ENCODE results near the gene BLNK. TPM values are rescaled to one million over a fixed set of nuclear protein-coding genes. Genes with fewer than 3 reads are reported as not detected.

Gene BLNK
- total and polyA plus RNA-seq, 2 of the 13 experiments (the other 11 are each of a cell fraction or from before 2014, with no cell fraction given) = not detected

DNA sequence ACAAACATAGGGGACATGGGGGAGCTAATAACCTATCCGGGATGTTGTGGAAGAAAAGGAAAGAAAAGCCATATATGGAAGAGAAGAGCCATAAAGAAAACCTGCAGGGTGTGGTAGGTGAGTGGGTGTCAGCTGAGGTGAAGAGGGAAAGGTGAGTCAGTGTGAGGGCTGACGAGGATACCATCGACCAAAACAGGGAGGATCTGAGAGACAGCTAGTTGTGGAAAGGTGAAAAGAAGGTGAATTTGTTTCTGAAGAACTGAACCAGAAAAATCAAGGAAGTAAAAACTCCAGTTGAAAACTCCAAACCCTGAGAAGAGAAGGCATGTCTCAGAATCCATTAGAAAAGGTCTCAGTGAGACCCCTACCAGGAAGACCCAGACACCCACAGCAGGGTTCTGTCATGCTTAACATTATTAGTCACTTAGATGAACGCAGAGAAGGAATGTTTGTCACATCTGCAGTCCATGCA, 4.1 kb downstream of the BLNK start:
- Histone ChIP-seq H2AFZ (ENCODE audit: low read length) (no peak overlapping the region), H3K9me3 (ENCODE audit: low read length) (no peaks in the 10 kb centered on the region)

More for the DNA sequence above, 4.1 kb downstream of the BLNK start:
- H3K4me1 ChIP-seq (ENCODE audit: insufficient read depth, low read length) = no peaks in the 10 kb centered on the region
- ATAC-seq = no peak
- no TSS peak for BruUV-seq (replicated peaks)
- no peaks in the 10 kb centered on the region for H3K79me2 ChIP-seq (ENCODE audit: insufficient read depth, low read length)
- no peak overlapping the region for H3K27ac ChIP-seq (ENCODE audit: extremely low read length, insufficient read depth, low read length)
- WGBS (ENCODE audit: low lambda C conversion rate) = 3% methylated on average over 4 of the region's 4 CpGs
- ChIA-PET CTCF (ENCODE audit: low intra/inter-chr PET ratio, low total read pairs) (no interaction called here), POLR2A (no interaction called here)
- no peak overlapping the region for H3K9ac ChIP-seq (ENCODE audit: insufficient read depth, low read depth, low read length)
- H3K4me2 ChIP-seq (ENCODE audit: low read depth, low read length) = no peak overlapping the region
- H3K4me3 ChIP-seq (replicated peaks in 1 of 3; ENCODE audit: insufficient read depth in 1 of 3, low read depth in 2 of 3, low read length in 3 of 3) = no peak overlapping the region
- intact Hi-C loops (cut with micrococcal nuclease; ENCODE audit: unreplicated experiment) (no loop called here), in situ Hi-C loops (cut with HindIII; ENCODE audit: extremely low pct_ligation_motif_present, low pct_unique_long_range_greater_than_20kb) (no loop called here)
- DNase-seq (ENCODE audit: low spot score) = no peak
- 0 out of 5 replicates have a peak, but pooled peaks cover 0 to 3% of the 10 kb centered on the region in 2 experiments for H3K27me3 ChIP-seq (ENCODE audit: control insufficient read depth in 1 of 2, insufficient read depth in 2 of 2, low read length in 2 of 2)
- H3K36me3 ChIP-seq (replicated peaks in 1 of 2; ENCODE audit: control insufficient read depth in 1 of 2, insufficient read depth in 2 of 2, low read length in 2 of 2) = no peaks in the 10 kb centered on the region
- H4K20me1 ChIP-seq (ENCODE audit: insufficient read depth, low read length) = no peaks in the 10 kb centered on the region
- TF ChIP-seq EZH2 (conservative IDR thresholded peaks at IDR 0.05; ENCODE audit: low read depth, low read length) (no peak), TCF7 (IDR thresholded peaks at IDR 0.05; ENCODE audit: low read depth) (no peak), ZNF260 (CRISPR knock-in tag; IDR thresholded peaks at IDR 0.05; ENCODE audit: borderline replicate concordance, low read depth) (no peak), FOXA3 (CRISPR knock-in tag; IDR thresholded peaks at IDR 0.05) (no peak), ZNF777 (CRISPR knock-in tag; IDR thresholded peaks at IDR 0.05) (no peak), ZNF251 (CRISPR knock-in tag; IDR thresholded peaks at IDR 0.05) (no peak), ZNF17 (CRISPR knock-in tag; IDR thresholded peaks at IDR 0.05) (no peak), KLF6 (CRISPR knock-in tag; IDR thresholded peaks at IDR 0.05) (no peak), ZNF678 (CRISPR knock-in tag; IDR thresholded peaks at IDR 0.05) (no peak), TAF15 (IDR thresholded peaks at IDR 0.05; ENCODE audit: low read depth, low read length, poor library complexity, severe bottlenecking) (no peak), ZNF724P (CRISPR knock-in tag; IDR thresholded peaks at IDR 0.05; ENCODE audit: borderline replicate concordance) (no peak), XRCC5 (optimal IDR thresholded peaks at IDR 0.05; ENCODE audit: low read length) (no peak), TOE1 (CRISPR knock-in tag; IDR thresholded peaks at IDR 0.05) (no peak), IKZF4 (CRISPR knock-in tag; IDR thresholded peaks at IDR 0.05; ENCODE audit: borderline replicate concordance, low read depth, not compliant biosample characterization) (no peak), AGO2 (optimal IDR thresholded peaks at IDR 0.05; ENCODE audit: low read depth, low read length) (no peak), ZNF160 (CRISPR knock-in tag; IDR thresholded peaks at IDR 0.05) (no peak)
- TF ChIP-seq, protein P1, sequence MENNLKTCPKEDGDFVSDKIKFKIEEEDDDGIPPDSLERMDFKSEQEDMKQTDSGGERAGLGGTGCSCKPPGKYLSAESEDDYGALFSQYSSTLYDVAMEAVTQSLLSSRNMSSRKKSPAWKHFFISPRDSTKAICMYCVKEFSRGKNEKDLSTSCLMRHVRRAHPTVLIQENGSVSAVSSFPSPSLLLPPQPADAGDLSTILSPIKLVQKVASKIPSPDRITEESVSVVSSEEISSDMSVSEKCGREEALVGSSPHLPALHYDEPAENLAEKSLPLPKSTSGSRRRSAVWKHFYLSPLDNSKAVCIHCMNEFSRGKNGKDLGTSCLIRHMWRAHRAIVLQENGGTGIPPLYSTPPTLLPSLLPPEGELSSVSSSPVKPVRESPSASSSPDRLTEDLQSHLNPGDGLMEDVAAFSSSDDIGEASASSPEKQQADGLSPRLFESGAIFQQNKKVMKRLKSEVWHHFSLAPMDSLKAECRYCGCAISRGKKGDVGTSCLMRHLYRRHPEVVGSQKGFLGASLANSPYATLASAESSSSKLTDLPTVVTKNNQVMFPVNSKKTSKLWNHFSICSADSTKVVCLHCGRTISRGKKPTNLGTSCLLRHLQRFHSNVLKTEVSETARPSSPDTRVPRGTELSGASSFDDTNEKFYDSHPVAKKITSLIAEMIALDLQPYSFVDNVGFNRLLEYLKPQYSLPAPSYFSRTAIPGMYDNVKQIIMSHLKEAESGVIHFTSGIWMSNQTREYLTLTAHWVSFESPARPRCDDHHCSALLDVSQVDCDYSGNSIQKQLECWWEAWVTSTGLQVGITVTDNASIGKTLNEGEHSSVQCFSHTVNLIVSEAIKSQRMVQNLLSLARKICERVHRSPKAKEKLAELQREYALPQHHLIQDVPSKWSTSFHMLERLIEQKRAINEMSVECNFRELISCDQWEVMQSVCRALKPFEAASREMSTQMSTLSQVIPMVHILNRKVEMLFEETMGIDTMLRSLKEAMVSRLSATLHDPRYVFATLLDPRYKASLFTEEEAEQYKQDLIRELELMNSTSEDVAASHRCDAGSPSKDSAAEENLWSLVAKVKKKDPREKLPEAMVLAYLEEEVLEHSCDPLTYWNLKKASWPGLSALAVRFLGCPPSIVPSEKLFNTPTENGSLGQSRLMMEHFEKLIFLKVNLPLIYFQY (CRISPR knock-in tag; IDR thresholded peaks at IDR 0.05; ENCODE audit: borderline replicate concordance) = no peak
- TF ChIP-seq, protein P2, sequence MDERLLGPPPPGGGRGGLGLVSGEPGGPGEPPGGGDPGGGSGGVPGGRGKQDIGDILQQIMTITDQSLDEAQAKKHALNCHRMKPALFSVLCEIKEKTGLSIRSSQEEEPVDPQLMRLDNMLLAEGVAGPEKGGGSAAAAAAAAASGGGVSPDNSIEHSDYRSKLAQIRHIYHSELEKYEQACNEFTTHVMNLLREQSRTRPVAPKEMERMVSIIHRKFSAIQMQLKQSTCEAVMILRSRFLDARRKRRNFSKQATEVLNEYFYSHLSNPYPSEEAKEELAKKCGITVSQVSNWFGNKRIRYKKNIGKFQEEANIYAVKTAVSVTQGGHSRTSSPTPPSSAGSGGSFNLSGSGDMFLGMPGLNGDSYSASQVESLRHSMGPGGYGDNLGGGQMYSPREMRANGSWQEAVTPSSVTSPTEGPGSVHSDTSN (CRISPR knock-in tag; IDR thresholded peaks at IDR 0.05) = no peak
- TF ChIP-seq, protein P3, sequence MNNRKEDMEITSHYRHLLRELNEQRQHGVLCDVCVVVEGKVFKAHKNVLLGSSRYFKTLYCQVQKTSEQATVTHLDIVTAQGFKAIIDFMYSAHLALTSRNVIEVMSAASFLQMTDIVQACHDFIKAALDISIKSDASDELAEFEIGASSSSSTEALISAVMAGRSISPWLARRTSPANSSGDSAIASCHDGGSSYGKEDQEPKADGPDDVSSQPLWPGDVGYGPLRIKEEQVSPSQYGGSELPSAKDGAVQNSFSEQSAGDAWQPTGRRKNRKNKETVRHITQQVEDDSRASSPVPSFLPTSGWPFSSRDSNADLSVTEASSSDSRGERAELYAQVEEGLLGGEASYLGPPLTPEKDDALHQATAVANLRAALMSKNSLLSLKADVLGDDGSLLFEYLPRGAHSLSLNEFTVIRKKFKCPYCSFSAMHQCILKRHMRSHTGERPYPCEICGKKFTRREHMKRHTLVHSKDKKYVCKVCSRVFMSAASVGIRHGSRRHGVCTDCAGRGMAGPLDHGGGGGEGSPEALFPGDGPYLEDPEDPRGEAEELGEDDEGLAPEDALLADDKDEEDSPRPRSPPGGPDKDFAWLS (CRISPR knock-in tag; IDR thresholded peaks at IDR 0.05; ENCODE audit: borderline replicate concordance) = no peak
- FAIRE-seq = no peak
